Panc1 (cell line): ENCODE results near the gene FREM1. TPM values are rescaled to one million over a fixed set of nuclear protein-coding genes. Genes with fewer than 3 reads are reported as not detected.

Experiments
- ATAC-seq: fragments of 200-7000 bp; cut with Tn5 transposase; 2 replicates; pipeline ENCODE4 v1.9.1; 2020; ENCODE audit warnings: mild to moderate bottlenecking, moderate library complexity
- BruUV-seq: library from RNA; stranded (reverse); fragments of 400-500 nt; replicated peaks from 2 replicates; lab custom pipeline; 2021; lab: Mats Ljungman, UMichigan
- CTCF ChIA-PET: fragments of 300-600 bp; sonication (Branson Sonifier 250); formaldehyde crosslinking; loops from one replicate; lab custom pipeline; 2022; ENCODE audit warnings: antibody characterized with exemption; lab: Charles Lee
- POLR2A ChIA-PET: fragments of 300-600 bp; sonication (Branson Sonifier 250); formaldehyde crosslinking; loops from one replicate; lab custom pipeline; 2022; ENCODE audit warnings: antibody characterized with exemption; lab: Charles Lee
- DNase-seq: peaks from one replicate; pipeline ENCODE4 v3.0.0-alpha.2; 2010; ENCODE audit warnings: low read depth, low spot score
- H3K27ac ChIP-seq: 2 replicates; pipeline ENCODE4 v1.5.1; 2011; ENCODE audit warnings: mild to moderate bottlenecking, low read length, inconsistent platforms
- H3K27me3 ChIP-seq: fragments of 200-500 bp; sonication (Bioruptor generic); 2 replicates; pipeline ENCODE4 v1.6.0; 2014; ENCODE audit warnings: low read length, inconsistent platforms; ENCODE audit not compliant: control insufficient read depth, insufficient read depth
- H3K36me3 ChIP-seq: fragments of 200-500 bp; sonication (Bioruptor generic); 2 replicates; pipeline ENCODE4 v1.5.1; 2014; ENCODE audit warnings: inconsistent platforms, mild to moderate bottlenecking, low read length, moderate library complexity; ENCODE audit not compliant: control insufficient read depth, insufficient read depth
- H3K4me1 ChIP-seq: 2 replicates; pipeline ENCODE4 v1.5.1; 2011; ENCODE audit warnings: inconsistent platforms, mild to moderate bottlenecking, low read length, moderate library complexity; ENCODE audit not compliant: control insufficient read depth, insufficient read depth
- H3K4me3 ChIP-seq, 2 experiments: 2 replicates each; pipeline ENCODE4 v1.5.1; 2011 to 2012; ENCODE audit warnings: low read depth in 2 of 2, low read length in 2 of 2, mild to moderate bottlenecking in 2 of 2, inconsistent platforms in 1 of 2, moderate library complexity in 1 of 2
- H3K9me3 ChIP-seq: fragments of 200-500 bp; sonication (Bioruptor generic); 2 replicates; pipeline ENCODE4 v1.5.1; 2014; ENCODE audit warnings: low read depth, mild to moderate bottlenecking, inconsistent platforms, low read length, moderate library complexity; ENCODE audit not compliant: control insufficient read depth, insufficient read depth
- POLR2AphosphoS5 ChIP-seq: IDR thresholded peaks from 2 replicates; pipeline ENCODE4 v1.6.1; 2012; ENCODE audit warnings: mild to moderate bottlenecking, low read depth, low read length, moderate library complexity
- SIN3A ChIP-seq: IDR thresholded peaks from 2 replicates; pipeline ENCODE4 v1.6.1; 2012; ENCODE audit warnings: low read depth, mild to moderate bottlenecking, low read length, moderate library complexity, borderline replicate concordance; ENCODE audit not compliant: insufficient read depth
- TCF7L2 ChIP-seq: IDR thresholded peaks from 2 replicates; pipeline ENCODE4 v1.6.1; 2011; ENCODE audit warnings: mild to moderate bottlenecking, low read depth, low read length, inconsistent platforms
- in situ Hi-C: cut with HindIII; loops from 2 replicates; pipeline ENCODE4 v1.10.0; 2016; ENCODE audit warnings: low sequenced_read_pairs, low pct_unique_long_range_greater_than_20kb
- intact Hi-C: fragments of 100-400 bp; cut with micrococcal nuclease; formaldehyde crosslinking; loops from one replicate; pipeline ENCODE4 v1.10.0; 2022; ENCODE audit not compliant: unreplicated experiment
- total RNA-seq: library from RNA; stranded (reverse); gene quantifications from one replicate; pipeline ENCODE4 v1.2.1, GENCODE V29; 2021; ENCODE audit not compliant: unreplicated experiment
- TF ChIP-seq, protein P1 (sequence below), 2 experiments: IDR thresholded peaks; 2 replicates each; pipeline ENCODE4 v1.6.1; 2011 to 2012; ENCODE audit warnings: low read depth in 2 of 2, control low read depth in 1 of 2, low read length in 1 of 2, mild to moderate bottlenecking in 1 of 2, moderate library complexity in 1 of 2; ENCODE audit not compliant: insufficient read depth in 1 of 2
- TF ChIP-seq, protein P2 (sequence below): fragments of 450-650 bp; IDR thresholded peaks from 2 replicates; pipeline ENCODE4 v1.5.1; 2017; ENCODE audit warnings: mild to moderate bottlenecking

The FREM1 gene
- total RNA-seq, 1 experiment from 2014 or later = not detected

DNA sequence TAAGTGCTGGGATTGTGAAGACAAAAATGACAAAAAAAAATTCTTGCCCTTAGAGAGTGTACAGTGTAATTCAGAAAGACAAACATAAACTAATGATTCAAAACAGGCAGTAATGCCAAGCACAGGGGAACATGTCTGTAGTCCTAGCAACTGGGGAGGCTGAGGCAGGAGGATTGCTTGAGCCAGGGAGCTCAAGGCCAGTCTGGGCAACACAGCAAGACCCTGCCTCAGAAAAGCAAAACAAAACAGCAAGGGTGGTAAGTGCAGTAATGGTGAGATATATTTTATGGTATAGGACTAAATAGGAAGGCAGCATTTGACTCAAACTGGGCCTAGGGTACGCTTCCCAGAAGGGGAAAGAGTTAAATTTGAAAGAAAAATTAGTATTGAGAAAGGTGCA lies 18.9 kb downstream of the FREM1 start:
- Histone ChIP-seq H3K4me3 (no peak overlapping the region), H3K9me3 (no peaks in the 10 kb centered on the region), H3K27me3 (no peaks in the 10 kb centered on the region), H3K36me3 (no peaks in the 10 kb centered on the region), H3K27ac (no peak overlapping the region), H3K4me1 (no peaks in the 10 kb centered on the region)
- BruUV-seq = no TSS peak
- in situ Hi-C loops (no loop called here), intact Hi-C loops (no loop called here)
- TF ChIP-seq TCF7L2 (no peak), SIN3A (no peak), POLR2AphosphoS5 (no peak)
- TF ChIP-seq, protein P1, sequence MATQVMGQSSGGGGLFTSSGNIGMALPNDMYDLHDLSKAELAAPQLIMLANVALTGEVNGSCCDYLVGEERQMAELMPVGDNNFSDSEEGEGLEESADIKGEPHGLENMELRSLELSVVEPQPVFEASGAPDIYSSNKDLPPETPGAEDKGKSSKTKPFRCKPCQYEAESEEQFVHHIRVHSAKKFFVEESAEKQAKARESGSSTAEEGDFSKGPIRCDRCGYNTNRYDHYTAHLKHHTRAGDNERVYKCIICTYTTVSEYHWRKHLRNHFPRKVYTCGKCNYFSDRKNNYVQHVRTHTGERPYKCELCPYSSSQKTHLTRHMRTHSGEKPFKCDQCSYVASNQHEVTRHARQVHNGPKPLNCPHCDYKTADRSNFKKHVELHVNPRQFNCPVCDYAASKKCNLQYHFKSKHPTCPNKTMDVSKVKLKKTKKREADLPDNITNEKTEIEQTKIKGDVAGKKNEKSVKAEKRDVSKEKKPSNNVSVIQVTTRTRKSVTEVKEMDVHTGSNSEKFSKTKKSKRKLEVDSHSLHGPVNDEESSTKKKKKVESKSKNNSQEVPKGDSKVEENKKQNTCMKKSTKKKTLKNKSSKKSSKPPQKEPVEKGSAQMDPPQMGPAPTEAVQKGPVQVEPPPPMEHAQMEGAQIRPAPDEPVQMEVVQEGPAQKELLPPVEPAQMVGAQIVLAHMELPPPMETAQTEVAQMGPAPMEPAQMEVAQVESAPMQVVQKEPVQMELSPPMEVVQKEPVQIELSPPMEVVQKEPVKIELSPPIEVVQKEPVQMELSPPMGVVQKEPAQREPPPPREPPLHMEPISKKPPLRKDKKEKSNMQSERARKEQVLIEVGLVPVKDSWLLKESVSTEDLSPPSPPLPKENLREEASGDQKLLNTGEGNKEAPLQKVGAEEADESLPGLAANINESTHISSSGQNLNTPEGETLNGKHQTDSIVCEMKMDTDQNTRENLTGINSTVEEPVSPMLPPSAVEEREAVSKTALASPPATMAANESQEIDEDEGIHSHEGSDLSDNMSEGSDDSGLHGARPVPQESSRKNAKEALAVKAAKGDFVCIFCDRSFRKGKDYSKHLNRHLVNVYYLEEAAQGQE (IDR thresholded peaks at IDR 0.05; ENCODE audit: insufficient read depth in 1 of 2, low read depth in 2 of 2, low read length in 1 of 2) = no peak
- TF ChIP-seq, protein P2, sequence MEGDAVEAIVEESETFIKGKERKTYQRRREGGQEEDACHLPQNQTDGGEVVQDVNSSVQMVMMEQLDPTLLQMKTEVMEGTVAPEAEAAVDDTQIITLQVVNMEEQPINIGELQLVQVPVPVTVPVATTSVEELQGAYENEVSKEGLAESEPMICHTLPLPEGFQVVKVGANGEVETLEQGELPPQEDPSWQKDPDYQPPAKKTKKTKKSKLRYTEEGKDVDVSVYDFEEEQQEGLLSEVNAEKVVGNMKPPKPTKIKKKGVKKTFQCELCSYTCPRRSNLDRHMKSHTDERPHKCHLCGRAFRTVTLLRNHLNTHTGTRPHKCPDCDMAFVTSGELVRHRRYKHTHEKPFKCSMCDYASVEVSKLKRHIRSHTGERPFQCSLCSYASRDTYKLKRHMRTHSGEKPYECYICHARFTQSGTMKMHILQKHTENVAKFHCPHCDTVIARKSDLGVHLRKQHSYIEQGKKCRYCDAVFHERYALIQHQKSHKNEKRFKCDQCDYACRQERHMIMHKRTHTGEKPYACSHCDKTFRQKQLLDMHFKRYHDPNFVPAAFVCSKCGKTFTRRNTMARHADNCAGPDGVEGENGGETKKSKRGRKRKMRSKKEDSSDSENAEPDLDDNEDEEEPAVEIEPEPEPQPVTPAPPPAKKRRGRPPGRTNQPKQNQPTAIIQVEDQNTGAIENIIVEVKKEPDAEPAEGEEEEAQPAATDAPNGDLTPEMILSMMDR = no peak
- no peak for ATAC-seq
- CTCF ChIA-PET = no interaction called here
- no peak for DNase-seq
- POLR2A ChIA-PET = no interaction called here

DNA sequence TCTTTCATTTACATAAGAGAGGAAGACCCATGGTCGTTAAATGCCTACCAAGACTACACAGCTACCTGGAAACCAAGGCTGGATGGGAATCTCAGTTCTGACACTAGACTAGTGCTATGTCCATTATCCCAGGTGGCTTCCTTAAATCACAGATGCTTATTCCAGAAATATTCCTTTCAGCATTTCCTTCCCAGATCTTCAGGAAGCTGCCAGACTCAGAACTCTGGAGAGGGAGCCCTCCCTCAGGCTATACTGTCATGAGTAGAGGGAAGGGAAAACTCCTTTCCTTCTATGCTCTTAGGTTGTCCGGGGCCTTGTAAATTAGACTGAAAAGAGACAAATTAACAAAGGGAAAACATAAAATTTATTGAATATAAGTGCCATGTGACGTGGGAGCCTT lies 20.8 kb downstream of the FREM1 start:
- no peaks in the 10 kb centered on the region for H3K9me3 ChIP-seq
- no peak for TF ChIP-seq SIN3A
- TF ChIP-seq TCF7L2 = no peak
- TF ChIP-seq, protein P2 = no peak
- TF ChIP-seq POLR2AphosphoS5 = no peak
- TF ChIP-seq, protein P1 (IDR thresholded peaks at IDR 0.05; ENCODE audit: insufficient read depth in 1 of 2, low read depth in 2 of 2, low read length in 1 of 2) = no peak
- no TSS peak for BruUV-seq
- no peaks in the 10 kb centered on the region for H3K4me1 ChIP-seq
- no peaks in the 10 kb centered on the region for H3K27me3 ChIP-seq
- in situ Hi-C loops = no loop called here
- H3K36me3 ChIP-seq = no peaks in the 10 kb centered on the region
- H3K27ac ChIP-seq = no peak overlapping the region
- DNase-seq = no peak
- ChIA-PET POLR2A (no interaction called here), CTCF (no interaction called here)
- intact Hi-C loops = no loop called here
- no peak for ATAC-seq
- H3K4me3 ChIP-seq = no peak overlapping the region
